AG09309 (cell line): ENCODE data around the gene CWC27.

Experiments used
- DNase-seq: peaks from one replicate; pipeline ENCODE4 v3.0.0-alpha.2; 2010; ENCODE audit warnings: low read depth
- H3K4me3 ChIP-seq: 2 replicates; pipeline ENCODE4 v1.5.1; 2011; ENCODE audit warnings: mild to moderate bottlenecking, low read depth, low read length, moderate library complexity; ENCODE audit not compliant: control insufficient read depth
- CTCF ChIP-seq: IDR thresholded peaks from 2 replicates; pipeline ENCODE4 v1.5.1; 2011; ENCODE audit warnings: mild to moderate bottlenecking, low read depth, low read length, inconsistent platforms; ENCODE audit not compliant: insufficient read depth, control insufficient read depth; ENCODE audit errors: missing control alignments

CWC27 gene

GRCh38 chr5:64834611-64835010 lies 65.9 kb downstream of the CWC27 start:
- TF ChIP-seq CTCF = no peak

GRCh38 chr5:64835266-64835665 lies 66.5 kb downstream of the CWC27 start:
- DNase-seq = no peak
- no peak for TF ChIP-seq CTCF
- no peak overlapping the region for H3K4me3 ChIP-seq

More at GRCh38 chr5:64834611-64835010, 65.9 kb downstream of the CWC27 start:
- H3K4me3 ChIP-seq = no peak overlapping the region
- no peak for DNase-seq

- H3K4me3 ChIP-seq = no peak overlapping the region
- DNase-seq = no peak
- TF ChIP-seq CTCF = no peak
Measured at GRCh38 chr5:64836190-64836755, 67.5 kb downstream of the CWC27 start.

- H3K4me3 ChIP-seq = no peak overlapping the region
- TF ChIP-seq CTCF = no peak
- DNase-seq = no peak
Measured at GRCh38 chr5:64836786-64837185, 68.1 kb downstream of the CWC27 start.

- TF ChIP-seq CTCF = no peak
- H3K4me3 ChIP-seq = no peak overlapping the region
- no peak for DNase-seq
Measured at GRCh38 chr5:64838376-64838775, 69.6 kb downstream of the CWC27 start.

GRCh38 chr5:64838803-64839202 lies 70.1 kb downstream of the CWC27 start:
- no peak for DNase-seq
- no peak for TF ChIP-seq CTCF
- no peak overlapping the region for H3K4me3 ChIP-seq

- no peak for DNase-seq
- TF ChIP-seq CTCF = no peak
- no peak overlapping the region for H3K4me3 ChIP-seq
Measured at GRCh38 chr5:64839936-64840335, 71.2 kb downstream of the CWC27 start.
